Umbilical cord (tissue), 2 donors: ENCODE results near the gene ZNF740. TPM values are rescaled to one million over a fixed set of nuclear protein-coding genes. Genes with fewer than 3 reads are reported as not detected.
"Not testable (repeated sequence)": the region's sequence is repeated elsewhere in the genome, so short reads cannot be mapped to it uniquely, and the experiment has no call there.

Source experiments
- DNase-seq: peaks from one replicate; pipeline ENCODE4 v3.0.0-alpha.2; 2015; ENCODE audit warnings: low spot score
- total RNA-seq: library from RNA; depleted of rRNA; stranded (reverse); fragments of >200 nt; gene quantifications from one replicate; pipeline ENCODE4 v1.2.3, GENCODE V29; 2014; ENCODE audit warnings: low replicate concordance; ENCODE audit not compliant: insufficient read depth

Gene ZNF740
- total RNA-seq = 14.9 TPM

GRCh38 chr12:53180220-53180930 lies at the start of gene ZNF740, which contains the start of gene CSAD:
Gene ZNF740, plus strand, starts transcription at chr12:53180722. Its CDS starts 1,262 bp downstream, at chr12:53181984.
Gene CSAD, minus strand, starts transcription at chr12:53180925. Its CDS starts 7,455 bp downstream, at chr12:53173470.
- peak; percentile 99 for DNase-seq

GRCh38 chr12:53131844-53132243 lies 48.7 kb upstream of the ZNF740 start:
- no peak for DNase-seq

- no peak for DNase-seq
These were observed 46.8 kb upstream of the ZNF740 start for GRCh38 chr12:53133722-53134121.

- no peak for DNase-seq
These were observed 37.2 kb upstream of the ZNF740 start for GRCh38 chr12:53143355-53143754.

- DNase-seq = no peak
These were observed 34.9 kb upstream of the ZNF740 start for GRCh38 chr12:53145383-53146260.

- DNase-seq = no peak
These were observed 33.3 kb upstream of the ZNF740 start for GRCh38 chr12:53147181-53147580.

- DNase-seq = no peak
These were observed 32.9 kb upstream of the ZNF740 start for GRCh38 chr12:53147653-53148052.

- no peak for DNase-seq
These were observed 29.5 kb upstream of the ZNF740 start for GRCh38 chr12:53151039-53151438.

- no peak for DNase-seq
These were observed 28.1 kb upstream of the ZNF740 start for GRCh38 chr12:53152390-53152789.

- peak; percentile 75 for DNase-seq
These were observed 21.2 kb upstream of the ZNF740 start for GRCh38 chr12:53159195-53159839.

GRCh38 chr12:53160000-53160399 lies 20.5 kb upstream of the ZNF740 start:
- no peak for DNase-seq

- DNase-seq = no peak
These were observed 19.8 kb upstream of the ZNF740 start for GRCh38 chr12:53160673-53161072.

GRCh38 chr12:53161119-53161911 lies 19.2 kb upstream of the ZNF740 start:
- no peak for DNase-seq

- not testable (repeated sequence) for DNase-seq
These were observed 17.5 kb upstream of the ZNF740 start for GRCh38 chr12:53163008-53163407.

- no peak for DNase-seq
These were observed 13.7 kb upstream of the ZNF740 start for GRCh38 chr12:53166837-53167236.

- DNase-seq = no peak
These were observed 10.9 kb upstream of the ZNF740 start for GRCh38 chr12:53169644-53170043.

- DNase-seq = no peak
These were observed 10.3 kb upstream of the ZNF740 start for GRCh38 chr12:53170215-53170614.

GRCh38 chr12:53170876-53171724 lies 9.4 kb upstream of the ZNF740 start:
- no peak for DNase-seq

- peak; percentile 54 for DNase-seq
These were observed 8.7 kb upstream of the ZNF740 start for GRCh38 chr12:53171725-53172329.

- peak; percentile 94 for DNase-seq
These were observed 8.2 kb upstream of the ZNF740 start for GRCh38 chr12:53172352-53172751.
